Stimulated activated CD4-positive, alpha-beta T cell treated with anti-CD3 and anti-CD28 coated beads, TNF-alpha, amount 100 ng/mL, for 1 hour (primary cell): Measurements from ENCODE around the gene SEMA6D.

Experiments
- DNase-seq, 3 donors: peaks; one replicate each; pipeline ENCODE4 v3.0.0-alpha.2; 2020; ENCODE audit warnings: low read depth in 3 of 3, low spot score in 1 of 3

Gene SEMA6D

GRCh38 chr15:47820057-47820746 lies 102.9 kb downstream of the SEMA6D start:
- DNase-seq = no peak

DNA sequence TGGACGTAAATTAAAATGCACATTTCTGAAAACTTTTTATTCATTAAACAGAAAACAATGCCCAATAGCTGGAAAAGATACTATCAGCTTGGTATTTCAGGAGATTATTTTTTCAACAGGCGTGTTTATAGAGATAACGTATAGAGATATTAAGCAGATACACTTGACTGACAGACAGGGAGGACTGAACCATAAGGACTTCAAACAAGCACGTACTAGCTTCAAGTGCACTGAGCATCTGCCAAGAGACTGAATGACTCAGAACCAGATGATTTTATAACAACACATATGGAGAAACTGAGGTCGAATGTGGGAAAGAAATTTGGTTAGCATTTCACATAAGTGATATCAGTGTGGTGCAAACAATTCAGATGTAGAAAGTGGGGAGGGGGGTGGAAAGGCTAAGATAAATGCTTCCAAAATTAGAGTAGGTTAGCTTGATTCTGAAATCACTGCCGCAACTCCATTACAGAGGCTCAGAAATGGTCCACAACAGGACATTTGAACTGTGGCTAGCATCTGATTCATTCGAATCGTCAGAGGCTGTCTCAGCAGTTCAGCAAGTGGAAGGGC lies 103.5 kb downstream of the SEMA6D start:
- DNase-seq = no peak

- no peak for DNase-seq
These were observed 104.7 kb downstream of the SEMA6D start for GRCh38 chr15:47822048-47822447.
